Esophagus squamous epithelium (tissue), 5 donors: Measurements from ENCODE around the gene MYO3B. TPM values are rescaled to one million over a fixed set of nuclear protein-coding genes. Genes with fewer than 3 reads are reported as not detected.

Source experiments
- DNase-seq: peaks from one replicate; lab custom pipeline; 2025; lab: John Stamatoyannopoulos, UW
- H3K27ac ChIP-seq, 4 donors: fragments of 200-600 bp; sonication (generic); one replicate each; pipeline ENCODE4 v1.5.1; 2016 to 2019; ENCODE audit warnings: mild to moderate bottlenecking in 1 of 4
- H3K27me3 ChIP-seq, 4 donors: fragments of 200-600 bp; sonication (generic); 1 replicate in 3 of 4; 2 replicates in 1 of 4; pipeline versions ENCODE4 v1.5.1 to v1.6.0; 2017 to 2021; ENCODE audit warnings: antibody characterized with exemption in 1 of 4
- H3K36me3 ChIP-seq, 3 donors: fragments of 200-600 bp; sonication (generic); one replicate each; pipeline ENCODE4 v1.5.1; 2016 to 2019
- H3K4me1 ChIP-seq, 3 donors: fragments of 200-600 bp; sonication (generic); one replicate each; pipeline ENCODE4 v1.5.1; 2017 to 2019
- H3K4me3 ChIP-seq, 4 donors: fragments of 200-600 bp; sonication (generic); 1 replicate in 3 of 4; 2 replicates in 1 of 4; pipeline ENCODE4 v1.5.1; 2016 to 2019; ENCODE audit warnings: mild to moderate bottlenecking in 2 of 4, moderate library complexity in 1 of 4
- H3K9me3 ChIP-seq, 3 donors: fragments of 200-600 bp; sonication (generic); one replicate each; pipeline ENCODE4 v1.5.1; 2016 to 2019
- POLR2A ChIP-seq, 4 donors: fragments of 450-650 bp; IDR thresholded peaks; one replicate each; pipeline ENCODE4 v1.6.1; 2017; ENCODE audit warnings: antibody characterized with exemption in 4 of 4, mild to moderate bottlenecking in 4 of 4, moderate library complexity in 3 of 4
- WGBS, 2 donors: methylation state at CpG; one replicate each; pipeline ENCODE4 v1.1.5; 2018; 5-methylcytosine and 5-hydroxymethylcytosine counted together
- intact Hi-C: fragments of 100-400 bp; cut with DNase I; formaldehyde crosslinking; loops from one replicate; pipeline ENCODE4 v1.15.0; 2022
- total RNA-seq, 4 donors: library from RNA; depleted of rRNA; stranded (reverse); fragments of >200 nt; gene quantifications; one replicate each; pipeline ENCODE4 v1.1.0, GENCODE V29; 2016
- TF ChIP-seq, protein P1 (sequence below), 6 experiments: fragments of 450-650 bp in 4 of 6; fragments of 200-600 bp in 2 of 6; sonication (generic) in 2 of 6; IDR thresholded peaks; one replicate each; pipeline ENCODE4 v1.5.1; 2016 to 2019; ENCODE audit warnings: antibody characterized with exemption in 6 of 6, mild to moderate bottlenecking in 4 of 6, moderate library complexity in 4 of 6
- donor health status: DM: yes; HTN: yes; CAD: no.

MYO3B gene
- total RNA-seq, 4 donors from 2014 or later: 0.15 to 0.38 (median 0.18) TPM

DNA sequence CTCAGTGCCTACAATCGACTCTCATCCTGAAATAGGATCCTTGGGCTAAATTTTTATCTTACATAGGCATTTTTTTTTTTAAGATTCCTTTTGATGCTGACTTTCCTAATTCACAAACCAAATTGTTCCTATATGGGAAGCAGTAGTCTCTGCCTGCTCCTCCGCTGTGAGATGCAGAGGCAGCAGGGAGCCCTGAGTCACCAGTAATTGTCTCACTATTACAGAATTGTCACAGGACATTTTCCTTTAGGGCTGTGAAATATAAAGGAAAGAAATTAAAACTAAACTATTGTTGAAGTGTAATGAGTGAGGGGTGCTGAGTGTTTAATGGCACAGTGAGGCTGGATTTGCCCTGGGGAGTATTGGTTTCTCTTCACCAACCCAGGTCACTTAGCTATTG, 63.8 kb downstream of the MYO3B start:
- Histone ChIP-seq H3K4me3 (no peak overlapping the region), H3K27me3 (no peaks in the 10 kb centered on the region), H3K4me1 (no peaks in the 10 kb centered on the region), H3K9me3 (no peaks in the 10 kb centered on the region), H3K36me3 (no peaks in the 10 kb centered on the region), H3K27ac (no peak overlapping the region)
- TF ChIP-seq, protein P1, sequence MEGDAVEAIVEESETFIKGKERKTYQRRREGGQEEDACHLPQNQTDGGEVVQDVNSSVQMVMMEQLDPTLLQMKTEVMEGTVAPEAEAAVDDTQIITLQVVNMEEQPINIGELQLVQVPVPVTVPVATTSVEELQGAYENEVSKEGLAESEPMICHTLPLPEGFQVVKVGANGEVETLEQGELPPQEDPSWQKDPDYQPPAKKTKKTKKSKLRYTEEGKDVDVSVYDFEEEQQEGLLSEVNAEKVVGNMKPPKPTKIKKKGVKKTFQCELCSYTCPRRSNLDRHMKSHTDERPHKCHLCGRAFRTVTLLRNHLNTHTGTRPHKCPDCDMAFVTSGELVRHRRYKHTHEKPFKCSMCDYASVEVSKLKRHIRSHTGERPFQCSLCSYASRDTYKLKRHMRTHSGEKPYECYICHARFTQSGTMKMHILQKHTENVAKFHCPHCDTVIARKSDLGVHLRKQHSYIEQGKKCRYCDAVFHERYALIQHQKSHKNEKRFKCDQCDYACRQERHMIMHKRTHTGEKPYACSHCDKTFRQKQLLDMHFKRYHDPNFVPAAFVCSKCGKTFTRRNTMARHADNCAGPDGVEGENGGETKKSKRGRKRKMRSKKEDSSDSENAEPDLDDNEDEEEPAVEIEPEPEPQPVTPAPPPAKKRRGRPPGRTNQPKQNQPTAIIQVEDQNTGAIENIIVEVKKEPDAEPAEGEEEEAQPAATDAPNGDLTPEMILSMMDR (IDR thresholded peaks at IDR 0.05): no peak
- no peak for TF ChIP-seq POLR2A (IDR thresholded peaks at IDR 0.05)
- 68 to 70% methylated on average over 2 of the region's 2 CpGs for WGBS, 2 donors
- intact Hi-C loops: no loop called here
- no peak for DNase-seq

DNA sequence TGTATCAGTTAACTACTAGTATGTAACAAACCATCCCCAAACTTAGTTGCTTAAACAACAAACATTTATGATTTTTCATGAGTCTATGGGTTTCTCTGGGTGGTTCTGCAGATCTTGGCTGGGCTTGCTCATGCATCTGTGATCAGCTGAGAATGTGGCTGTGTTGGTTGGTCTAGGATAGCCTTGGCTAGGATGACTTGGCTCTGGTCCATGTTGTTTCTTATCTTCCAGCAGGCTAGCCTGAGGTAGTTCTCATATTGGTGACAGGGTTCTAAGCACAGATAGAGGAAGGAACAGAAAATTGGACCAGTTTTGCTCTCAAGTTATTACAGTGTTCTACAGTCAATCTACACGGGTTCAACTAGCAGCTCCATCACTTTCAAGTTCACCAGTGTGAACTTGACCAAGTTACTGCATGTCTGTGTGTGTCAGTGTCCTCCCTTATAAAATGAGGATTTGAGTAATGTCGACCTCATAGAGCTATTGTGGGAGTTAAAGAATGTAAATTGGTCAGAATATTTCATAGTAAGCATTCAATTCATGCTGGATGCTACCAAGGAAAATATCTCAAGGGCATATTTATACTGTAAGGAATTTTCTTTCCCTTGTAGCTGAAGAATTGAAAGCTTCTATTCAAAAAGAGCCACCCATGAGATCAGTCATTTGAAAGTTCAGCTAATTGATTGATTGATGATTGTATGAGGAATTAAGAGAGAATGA, 65.3 kb downstream of the MYO3B start:
- intact Hi-C loops: no loop called here
- H3K4me1 ChIP-seq: no peaks in the 10 kb centered on the region
- no peaks in the 10 kb centered on the region for H3K27me3 ChIP-seq
- H3K4me3 ChIP-seq: no peak overlapping the region
- no peak for TF ChIP-seq POLR2A (IDR thresholded peaks at IDR 0.05)
- TF ChIP-seq, protein P1 (IDR thresholded peaks at IDR 0.05): no peak
- DNase-seq: no peak
- 22 to 35% methylated on average over 2 of the region's 2 CpGs for WGBS, 2 donors
- no peaks in the 10 kb centered on the region for H3K36me3 ChIP-seq
- no peaks in the 10 kb centered on the region for H3K9me3 ChIP-seq
- H3K27ac ChIP-seq: no peak overlapping the region

DNA sequence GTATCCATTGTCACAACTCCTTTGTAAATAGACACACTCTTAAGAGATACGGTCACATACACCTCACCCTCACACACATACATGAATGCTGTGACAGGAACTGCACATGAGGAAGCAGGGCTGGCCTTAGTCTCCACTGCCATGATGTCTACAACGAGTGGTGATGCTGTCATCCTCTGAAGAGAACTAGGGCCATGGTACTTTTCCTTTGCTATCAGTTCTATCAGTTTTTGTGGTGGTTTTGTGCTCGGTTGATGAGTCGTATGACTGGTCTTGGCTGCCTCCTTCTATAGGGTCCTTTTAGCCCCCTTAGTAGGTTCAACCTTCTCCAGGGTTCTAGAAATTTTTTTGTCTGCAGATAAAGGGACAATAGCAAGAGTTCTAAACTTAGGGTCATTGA, 66.0 kb downstream of the MYO3B start:
- TF ChIP-seq, protein P1 (IDR thresholded peaks at IDR 0.05): no peak
- TF ChIP-seq POLR2A (IDR thresholded peaks at IDR 0.05): no peak
- H3K36me3 ChIP-seq: no peaks in the 10 kb centered on the region
- H3K9me3 ChIP-seq: no peaks in the 10 kb centered on the region
- no peak for DNase-seq
- no peaks in the 10 kb centered on the region for H3K27me3 ChIP-seq
- H3K27ac ChIP-seq: no peak overlapping the region
- WGBS, 2 donors: 60 to 75% methylated on average over 4 of the region's 4 CpGs
- intact Hi-C loops: no loop called here
- no peak overlapping the region for H3K4me3 ChIP-seq
- H3K4me1 ChIP-seq: no peaks in the 10 kb centered on the region

DNA sequence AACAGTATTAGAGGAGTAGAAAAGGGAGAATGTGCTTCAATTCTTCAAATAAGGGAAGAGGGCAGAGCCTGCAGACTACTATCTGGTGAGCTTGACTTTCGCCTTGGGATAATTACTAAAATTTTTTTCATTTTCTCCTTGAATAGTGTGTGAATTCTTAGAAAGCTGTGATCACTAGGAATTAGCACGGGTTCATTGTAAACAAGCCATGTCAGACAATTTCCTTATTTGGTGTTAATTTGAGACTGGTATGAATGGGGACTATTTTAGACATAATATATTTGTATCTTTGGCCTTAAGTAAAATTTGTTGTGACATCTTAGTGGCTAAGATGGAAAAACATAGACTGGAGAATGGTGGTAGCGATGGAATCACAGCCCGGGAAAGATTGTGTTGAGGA, 66.6 kb downstream of the MYO3B start:
- H3K9me3 ChIP-seq: no peaks in the 10 kb centered on the region
- 67 to 77% methylated on average over 4 of the region's 4 CpGs for WGBS, 2 donors
- H3K27ac ChIP-seq: no peak overlapping the region
- intact Hi-C loops: no loop called here
- no peaks in the 10 kb centered on the region for H3K36me3 ChIP-seq
- no peak overlapping the region for H3K4me3 ChIP-seq
- no peaks in the 10 kb centered on the region for H3K27me3 ChIP-seq
- TF ChIP-seq, protein P1 (IDR thresholded peaks at IDR 0.05): no peak
- no peak for TF ChIP-seq POLR2A (IDR thresholded peaks at IDR 0.05)
- DNase-seq: no peak
- no peaks in the 10 kb centered on the region for H3K4me1 ChIP-seq

DNA sequence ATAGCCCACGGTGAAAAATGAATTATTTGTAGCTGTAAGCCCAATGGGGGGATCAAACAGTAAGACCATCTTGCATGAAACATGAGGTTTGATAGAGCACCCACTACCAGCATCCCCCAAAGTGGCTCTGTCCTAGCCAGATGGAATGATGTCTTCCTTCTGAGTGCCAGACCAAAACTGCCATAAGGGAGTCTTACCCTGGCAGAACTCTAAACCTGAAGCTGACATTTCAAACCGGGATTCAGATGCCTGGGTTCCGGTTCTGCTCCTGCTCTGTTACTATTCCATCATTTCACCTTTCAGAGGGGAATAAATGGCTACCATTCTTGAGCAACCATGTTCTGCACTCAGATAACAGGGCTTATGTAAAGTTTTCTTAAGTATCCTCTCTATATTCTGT, 67.4 kb downstream of the MYO3B start:
- H3K27ac ChIP-seq: no peak overlapping the region
- TF ChIP-seq, protein P1 (IDR thresholded peaks at IDR 0.05): no peak
- no peak for TF ChIP-seq POLR2A (IDR thresholded peaks at IDR 0.05)
- intact Hi-C loops: no loop called here
- DNase-seq: no peak
- no peaks in the 10 kb centered on the region for H3K9me3 ChIP-seq
- H3K27me3 ChIP-seq: no peaks in the 10 kb centered on the region
- WGBS, 2 donors: 82 to 93% methylated on average over 3 of the region's 3 CpGs
- no peaks in the 10 kb centered on the region for H3K4me1 ChIP-seq
- H3K4me3 ChIP-seq: no peak overlapping the region
- no peaks in the 10 kb centered on the region for H3K36me3 ChIP-seq
